ENCODE measurements around the gene PPP2R1B.

The PPP2R1B gene

DNA sequence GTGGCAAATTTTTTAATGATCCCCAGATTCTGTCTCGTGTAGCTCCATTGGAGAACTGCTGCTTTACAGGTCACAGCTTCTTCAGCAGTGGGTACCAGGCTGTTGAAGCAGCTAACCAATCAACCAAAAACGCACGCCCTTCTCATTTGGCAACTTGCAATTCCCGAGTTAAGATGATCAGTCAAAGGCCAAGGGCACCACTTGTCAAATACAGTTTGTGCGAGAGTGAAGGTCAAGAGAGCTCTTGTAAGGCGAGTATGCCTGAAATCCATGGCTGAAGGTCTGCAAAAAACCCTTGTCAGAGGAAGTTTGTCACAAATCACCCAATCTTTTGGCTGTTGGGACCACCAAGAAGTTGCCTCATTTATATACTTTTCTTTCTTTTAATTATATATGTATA, 12.9 kb upstream of the PPP2R1B start:
- Mint-ChIP-seq H3K27me3 (ENCODE audit: low read depth, poor library complexity) (no peaks in the 10 kb centered on the region), H3K4me3 (no peak overlapping the region), H3K36me3 (ENCODE audit: low read depth) (no peaks in the 10 kb centered on the region), H3K9me3 (no peaks in the 10 kb centered on the region), H3K27ac (no peak overlapping the region), H3K4me1 (peaks cover 13% of the 10 kb centered on the region)
- TF ChIP-seq, protein P1, sequence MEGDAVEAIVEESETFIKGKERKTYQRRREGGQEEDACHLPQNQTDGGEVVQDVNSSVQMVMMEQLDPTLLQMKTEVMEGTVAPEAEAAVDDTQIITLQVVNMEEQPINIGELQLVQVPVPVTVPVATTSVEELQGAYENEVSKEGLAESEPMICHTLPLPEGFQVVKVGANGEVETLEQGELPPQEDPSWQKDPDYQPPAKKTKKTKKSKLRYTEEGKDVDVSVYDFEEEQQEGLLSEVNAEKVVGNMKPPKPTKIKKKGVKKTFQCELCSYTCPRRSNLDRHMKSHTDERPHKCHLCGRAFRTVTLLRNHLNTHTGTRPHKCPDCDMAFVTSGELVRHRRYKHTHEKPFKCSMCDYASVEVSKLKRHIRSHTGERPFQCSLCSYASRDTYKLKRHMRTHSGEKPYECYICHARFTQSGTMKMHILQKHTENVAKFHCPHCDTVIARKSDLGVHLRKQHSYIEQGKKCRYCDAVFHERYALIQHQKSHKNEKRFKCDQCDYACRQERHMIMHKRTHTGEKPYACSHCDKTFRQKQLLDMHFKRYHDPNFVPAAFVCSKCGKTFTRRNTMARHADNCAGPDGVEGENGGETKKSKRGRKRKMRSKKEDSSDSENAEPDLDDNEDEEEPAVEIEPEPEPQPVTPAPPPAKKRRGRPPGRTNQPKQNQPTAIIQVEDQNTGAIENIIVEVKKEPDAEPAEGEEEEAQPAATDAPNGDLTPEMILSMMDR (IDR thresholded peaks at IDR 0.05), result no peak
- no peak for DNase-seq

DNA sequence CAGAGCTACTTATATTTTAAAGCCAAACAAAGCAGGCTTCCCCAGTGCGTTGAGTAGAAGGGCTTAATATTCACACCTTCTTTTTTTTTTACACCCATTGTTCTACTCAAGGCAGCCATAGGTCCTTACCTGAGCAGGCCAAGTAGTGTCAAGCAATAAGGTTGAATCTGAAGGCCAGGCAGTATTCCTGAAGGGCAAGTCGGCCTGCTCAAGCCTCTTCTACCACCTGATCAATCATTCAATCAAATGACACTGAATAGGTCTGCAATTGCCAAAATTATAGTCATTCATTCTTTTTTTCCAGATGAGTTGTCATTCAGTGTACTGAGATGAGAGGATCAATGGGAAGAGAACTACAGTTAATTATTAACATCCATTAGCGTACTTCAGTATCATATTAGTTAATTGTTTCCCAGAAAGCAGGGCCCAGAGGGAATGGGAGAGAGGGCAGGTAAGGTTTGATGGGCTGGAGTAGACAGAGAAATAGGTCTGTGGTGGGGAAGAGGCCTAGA, 11.9 kb upstream of the PPP2R1B start:
- Mint-ChIP-seq H3K27me3 (ENCODE audit: low read depth, poor library complexity) (no peaks in the 10 kb centered on the region), H3K36me3 (ENCODE audit: low read depth) (no peaks in the 10 kb centered on the region), H3K27ac (no peak overlapping the region), H3K4me3 (no peak overlapping the region), H3K4me1 (peaks cover 13% of the 10 kb centered on the region), H3K9me3 (no peaks in the 10 kb centered on the region)
- TF ChIP-seq, protein P1 (IDR thresholded peaks at IDR 0.05), result no peak
- DNase-seq, result no peak

DNA sequence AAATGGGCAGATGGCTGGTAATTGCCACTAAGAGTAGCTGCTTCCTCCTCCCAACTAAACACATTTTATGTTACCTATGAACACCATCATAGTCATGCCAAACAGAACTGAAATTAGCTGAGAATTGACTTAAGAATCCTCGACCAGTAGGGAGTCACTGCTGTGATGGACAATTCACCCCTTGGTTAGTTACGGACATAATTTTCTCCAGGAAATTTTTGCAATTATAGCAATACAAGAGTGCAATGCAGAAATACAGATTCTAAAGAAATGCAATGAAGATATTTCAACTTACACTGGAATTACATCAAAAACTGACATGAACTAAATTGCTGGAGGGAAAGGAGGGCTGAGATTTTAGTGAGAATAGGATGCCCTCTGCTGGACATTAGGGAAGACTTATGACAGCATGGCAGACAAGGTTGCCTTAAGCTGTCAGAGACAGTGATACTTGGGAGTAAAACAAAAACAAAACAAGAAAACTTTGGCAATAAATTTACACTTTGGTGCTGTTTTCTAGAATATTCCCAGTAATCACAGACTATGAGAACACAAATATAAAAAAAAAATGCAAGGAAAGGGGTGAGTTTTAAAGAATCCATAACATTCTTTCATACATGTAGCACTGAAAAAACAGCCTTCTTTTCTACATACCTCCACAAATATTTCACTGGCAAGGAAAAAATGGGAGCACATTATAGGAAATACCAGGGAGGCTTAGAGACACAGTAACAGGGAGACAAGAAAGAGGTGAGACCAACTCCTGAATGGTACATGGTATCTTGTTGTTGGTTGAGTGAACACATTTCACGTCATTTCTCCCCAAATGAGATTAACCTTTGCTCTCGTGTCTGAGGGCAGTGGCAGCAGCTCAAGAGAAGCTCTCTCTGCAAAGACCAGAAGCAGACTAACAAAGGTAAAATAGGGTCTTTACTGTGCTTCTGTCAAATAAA, 11.2 kb upstream of the PPP2R1B start:
- Mint-ChIP-seq H3K36me3 (ENCODE audit: low read depth) (no peaks in the 10 kb centered on the region), H3K4me1 (peaks cover 13% of the 10 kb centered on the region), H3K27ac (no peak overlapping the region), H3K27me3 (ENCODE audit: low read depth, poor library complexity) (no peaks in the 10 kb centered on the region), H3K4me3 (no peak overlapping the region), H3K9me3 (no peaks in the 10 kb centered on the region)
- TF ChIP-seq, protein P1 (IDR thresholded peaks at IDR 0.05), result peak; percentile 75
- DNase-seq, result no peak

DNA sequence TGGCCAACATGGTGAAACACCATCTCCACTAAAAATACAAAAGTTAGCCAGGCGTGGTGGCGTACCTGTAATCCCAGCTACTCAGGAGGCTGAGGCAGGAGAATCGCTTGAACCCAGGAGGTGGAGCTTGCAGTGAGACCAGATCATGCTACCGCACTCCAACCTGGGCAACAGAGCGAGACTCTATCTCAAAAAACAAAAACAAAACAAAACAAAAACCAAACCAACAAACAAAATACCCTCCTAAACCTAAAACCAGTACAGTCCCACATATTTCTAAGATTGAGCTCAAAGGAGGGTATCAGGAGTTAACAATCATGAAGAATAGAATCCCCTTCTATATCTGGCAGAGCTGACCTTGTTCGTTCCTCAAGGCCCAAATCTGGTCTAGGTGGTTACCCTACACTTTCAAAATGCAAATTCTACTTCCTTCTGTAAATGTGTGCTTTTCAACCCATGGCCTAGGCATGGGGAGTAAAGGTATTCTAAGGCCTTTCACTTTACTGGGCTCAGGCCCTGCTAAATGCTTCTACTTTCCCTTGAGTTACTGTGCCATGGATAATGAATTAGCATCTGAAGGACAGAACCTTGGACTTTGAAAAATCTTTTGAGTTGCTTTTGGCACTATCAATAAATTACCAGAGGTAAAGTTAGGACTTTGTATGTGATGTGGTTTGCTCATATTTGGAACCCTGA, 10.4 kb upstream of the PPP2R1B start:
- Mint-ChIP-seq H3K36me3 (ENCODE audit: low read depth) (no peaks in the 10 kb centered on the region), H3K4me3 (no peak overlapping the region), H3K4me1 (peaks cover 13% of the 10 kb centered on the region), H3K27ac (no peak overlapping the region), H3K27me3 (ENCODE audit: low read depth, poor library complexity) (no peaks in the 10 kb centered on the region), H3K9me3 (no peaks in the 10 kb centered on the region)
- no peak for DNase-seq
- TF ChIP-seq, protein P1 (IDR thresholded peaks at IDR 0.05), result no peak

DNA sequence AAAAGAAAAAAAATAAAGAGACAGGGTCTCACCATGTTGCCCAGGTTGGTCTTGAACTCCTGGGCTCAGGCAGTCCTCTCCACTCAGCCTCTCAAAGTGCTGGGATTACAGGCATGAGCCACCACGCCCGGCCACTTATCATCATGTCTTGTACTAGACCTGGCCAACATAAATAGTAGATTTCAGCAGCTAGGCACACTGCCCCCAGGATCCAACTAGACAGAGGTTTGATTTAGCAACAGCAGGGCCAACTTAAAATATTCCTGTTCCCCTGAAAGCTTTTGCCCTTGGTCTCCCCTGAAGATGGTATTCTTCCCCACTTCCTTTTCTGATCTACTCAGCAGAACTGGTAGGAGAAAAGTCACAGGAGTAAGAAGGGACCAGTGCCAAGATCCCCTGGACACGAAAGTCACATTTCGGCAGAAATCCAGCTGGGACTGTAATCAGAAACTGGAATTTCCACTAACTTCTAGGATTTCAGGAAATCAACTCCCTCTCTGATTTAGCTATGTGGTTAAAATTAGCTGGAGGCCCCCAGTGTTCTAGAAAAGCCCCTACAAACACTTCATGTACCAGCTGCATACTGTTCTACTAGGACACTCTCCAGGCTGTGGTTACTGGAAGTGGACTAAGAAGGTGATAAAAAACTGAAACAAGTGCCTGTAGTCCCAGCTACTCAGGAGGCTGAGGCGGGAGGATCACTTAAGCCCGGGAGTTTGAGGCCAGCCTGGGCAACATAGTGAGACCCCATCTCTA, 8.9 kb upstream of the PPP2R1B start:
- no peak overlapping the region for H3K27ac Mint-ChIP-seq
- H3K27me3 Mint-ChIP-seq (ENCODE audit: low read depth, poor library complexity), result no peaks in the 10 kb centered on the region
- TF ChIP-seq, protein P1 (IDR thresholded peaks at IDR 0.05), result no peak
- H3K4me3 Mint-ChIP-seq, result no peak overlapping the region
- no peaks in the 10 kb centered on the region for H3K36me3 Mint-ChIP-seq (ENCODE audit: low read depth)
- H3K4me1 Mint-ChIP-seq, result peaks cover 17% of the 10 kb centered on the region
- H3K9me3 Mint-ChIP-seq, result no peaks in the 10 kb centered on the region
- no peak for DNase-seq

All from nephron progenitor cell (in vitro differentiated cells).